HG03558 (cell line): ENCODE results near the gene CHRND.

Source experiments
- ATAC-seq: cut with Tn5 transposase; IDR thresholded peaks from one replicate; pipeline ENCODE4 v1.9.1; 2021; ENCODE audit warnings: moderate number of reproducible peaks; ENCODE audit not compliant: unreplicated experiment; ENCODE audit errors: extremely low read depth

The CHRND gene

DNA sequence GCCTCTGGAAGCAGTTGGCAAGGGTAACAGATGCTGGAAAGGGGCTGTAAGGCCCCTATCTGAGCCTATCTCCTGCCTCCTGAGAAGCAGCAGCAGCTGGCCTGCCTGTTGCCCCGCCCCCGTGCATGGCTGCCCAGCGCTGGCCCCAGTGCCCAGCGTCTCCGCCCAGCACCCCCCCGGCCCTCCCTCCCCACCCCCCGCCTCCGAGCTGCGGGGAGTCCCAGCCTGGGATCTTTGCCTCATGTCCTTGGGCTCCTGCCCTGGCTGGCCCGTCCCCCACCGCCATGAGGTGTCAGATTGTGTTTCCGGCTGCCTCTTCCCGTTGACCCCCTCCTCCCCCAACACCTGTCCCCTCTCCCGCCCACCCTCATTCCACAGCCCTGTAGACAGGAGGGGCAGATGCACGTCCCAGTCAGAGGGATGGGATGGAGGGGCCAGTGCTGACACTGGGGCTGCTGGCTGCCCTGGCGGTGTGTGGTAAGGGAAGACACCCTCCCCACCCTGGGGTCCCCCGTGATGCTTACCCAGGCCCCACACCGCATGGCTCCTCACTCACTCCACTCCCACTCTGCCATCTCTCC is at the start of gene CHRND:
TSS of gene CHRND (plus strand) at position 370 of the 581 bp plus-strand sequence. CDS start at position 426, 56 bp downstream.
- ATAC-seq: no peak

DNA sequence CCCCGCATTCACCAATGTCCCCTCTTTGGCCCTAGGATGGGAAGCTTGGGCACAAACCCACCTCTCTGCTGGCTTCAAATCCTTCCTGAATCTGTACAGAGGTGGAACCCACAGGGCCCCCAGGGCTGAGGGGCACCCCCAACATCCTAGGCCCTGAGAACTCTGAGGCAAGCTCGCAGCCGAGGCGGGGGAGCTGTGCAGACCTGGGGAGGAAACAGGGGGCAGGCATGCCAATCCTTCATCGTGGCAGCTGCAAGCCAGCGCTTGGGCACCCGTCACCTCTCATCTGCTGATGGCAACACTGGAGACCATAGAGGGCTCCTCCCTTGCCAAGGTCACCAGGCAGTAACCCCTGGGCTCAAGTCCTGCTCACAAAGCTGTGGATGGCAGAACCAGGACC is 49.2 kb upstream of the CHRND start:
- no peak for ATAC-seq

- ATAC-seq: no peak
Measured at GRCh38 chr2:232477751-232478510, 48.0 kb upstream of the CHRND start.

DNA sequence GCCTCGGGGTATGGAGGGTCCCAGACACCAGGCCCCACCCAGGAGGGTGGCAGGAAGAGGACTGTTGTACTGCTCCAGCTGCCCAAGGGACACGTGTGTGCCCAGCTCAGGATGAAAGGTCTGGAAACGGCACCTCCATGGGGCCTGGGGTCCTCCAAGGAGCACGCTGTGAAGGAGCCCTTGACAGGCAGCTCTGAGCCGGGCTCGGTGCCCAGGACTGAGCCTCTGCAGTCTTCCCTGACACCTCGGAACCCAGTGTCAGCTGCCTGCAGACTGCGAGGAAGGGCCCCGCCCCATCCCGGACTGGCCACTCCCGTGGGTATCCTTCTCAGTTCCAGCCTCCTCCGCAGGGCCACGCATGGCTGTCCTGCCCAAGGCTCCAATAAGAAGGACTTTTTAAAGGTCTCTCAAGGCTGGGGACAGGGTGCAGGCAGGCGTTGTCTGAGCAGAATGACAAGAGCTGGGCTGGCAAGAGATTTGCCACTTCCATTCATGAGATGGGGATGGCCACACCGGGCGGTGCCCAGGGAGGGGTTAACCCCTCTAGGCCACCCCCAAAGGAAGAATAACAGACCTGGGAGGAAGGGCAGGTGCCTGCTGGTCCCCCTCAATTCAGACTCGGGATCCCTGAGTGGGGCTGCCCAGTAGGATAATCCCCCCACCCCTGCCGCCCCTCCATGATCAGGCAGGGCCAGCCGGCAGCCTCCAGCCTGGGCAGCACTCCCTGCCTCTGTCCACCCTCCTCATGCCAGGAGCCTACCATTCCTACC is 47.2 kb upstream of the CHRND start:
- no peak for ATAC-seq

GRCh38 chr2:232479341-232480200 is 46.4 kb upstream of the CHRND start:
- ATAC-seq: no peak

DNA sequence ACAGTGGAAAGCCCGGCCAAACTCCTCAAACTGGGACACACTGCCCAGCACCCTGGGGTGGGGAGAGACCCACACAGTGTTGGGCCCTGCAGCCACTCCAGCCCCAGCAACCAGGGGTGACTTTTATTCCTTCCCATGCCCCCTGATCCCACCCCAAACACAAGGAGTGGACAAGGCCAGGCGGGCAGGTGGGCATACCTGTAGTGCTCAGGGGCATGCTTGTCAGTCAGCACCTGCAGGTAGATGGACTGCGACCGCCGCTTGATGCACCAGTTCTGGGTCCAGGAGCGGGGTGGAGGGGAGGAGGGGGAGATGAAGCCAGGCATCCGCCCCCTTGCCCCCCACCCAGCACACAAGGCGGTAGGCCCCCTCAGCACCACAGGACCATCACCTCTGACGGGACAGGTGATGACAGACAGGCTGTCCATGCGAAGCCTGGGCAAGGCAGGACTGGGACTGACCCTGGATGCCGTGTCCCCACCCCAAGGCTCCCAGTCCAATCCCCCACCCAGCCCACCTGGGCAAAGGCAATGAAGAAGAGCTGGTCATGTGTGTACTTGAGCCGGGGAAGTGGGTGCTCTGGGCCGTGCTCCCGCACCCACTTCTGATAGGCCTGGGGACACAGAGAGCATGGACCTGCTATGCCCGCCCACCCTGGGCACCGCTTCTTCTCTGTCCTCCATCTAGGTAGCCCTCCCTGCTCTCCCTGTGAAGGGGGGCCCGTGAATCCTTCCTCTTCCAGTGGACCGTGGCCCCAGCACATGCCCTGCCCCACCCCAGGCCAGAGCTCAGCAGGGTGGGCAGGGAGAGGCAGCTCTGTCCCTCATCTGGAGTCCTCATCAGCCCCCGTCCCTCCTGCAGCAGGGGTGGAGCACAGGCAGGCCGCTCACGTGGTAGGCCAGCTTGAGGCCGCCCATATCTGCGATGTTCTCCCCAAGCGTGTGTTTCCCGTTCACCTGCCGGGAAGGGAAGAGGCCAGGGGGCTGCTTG is 45.5 kb upstream of the CHRND start:
- no peak for ATAC-seq

GRCh38 chr2:232481322-232482140 is 44.4 kb upstream of the CHRND start:
- no peak for ATAC-seq

GRCh38 chr2:232482301-232483238 is 43.4 kb upstream of the CHRND start:
- ATAC-seq: no peak

DNA sequence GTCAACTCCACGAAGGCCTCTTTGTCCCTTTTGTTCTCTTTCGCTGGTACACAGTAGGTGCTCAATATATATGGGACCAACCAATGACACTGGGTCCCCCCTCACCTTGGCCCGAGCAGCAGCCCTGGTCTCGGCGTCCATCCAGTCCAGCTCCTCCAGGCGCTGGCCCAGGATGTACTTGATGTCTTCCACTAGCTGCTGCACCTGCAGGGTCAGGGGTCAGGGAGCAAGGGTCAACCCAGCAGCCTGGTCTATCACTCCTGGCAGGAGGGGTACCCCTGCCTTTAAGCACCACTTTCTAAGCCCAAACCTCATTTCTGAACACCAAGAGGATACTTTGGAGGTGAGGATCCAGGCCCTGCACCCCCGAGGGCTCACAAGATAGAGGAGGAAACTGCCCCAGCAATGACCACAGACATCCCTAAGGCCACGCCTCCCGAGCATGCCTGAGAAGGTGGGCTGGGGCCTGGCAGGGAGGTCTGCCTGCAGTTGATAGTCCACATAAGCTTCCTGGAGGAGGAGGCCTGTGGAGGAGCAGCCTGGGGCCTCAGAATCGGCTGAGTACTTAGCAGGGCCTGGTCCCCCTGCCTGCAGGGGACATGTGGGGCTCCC is 42.5 kb upstream of the CHRND start:
- no peak for ATAC-seq

GRCh38 chr2:232483923-232484627 is 41.9 kb upstream of the CHRND start:
- no peak for ATAC-seq

- ATAC-seq: no peak
Measured at GRCh38 chr2:232484628-232485347, 41.2 kb upstream of the CHRND start.

DNA sequence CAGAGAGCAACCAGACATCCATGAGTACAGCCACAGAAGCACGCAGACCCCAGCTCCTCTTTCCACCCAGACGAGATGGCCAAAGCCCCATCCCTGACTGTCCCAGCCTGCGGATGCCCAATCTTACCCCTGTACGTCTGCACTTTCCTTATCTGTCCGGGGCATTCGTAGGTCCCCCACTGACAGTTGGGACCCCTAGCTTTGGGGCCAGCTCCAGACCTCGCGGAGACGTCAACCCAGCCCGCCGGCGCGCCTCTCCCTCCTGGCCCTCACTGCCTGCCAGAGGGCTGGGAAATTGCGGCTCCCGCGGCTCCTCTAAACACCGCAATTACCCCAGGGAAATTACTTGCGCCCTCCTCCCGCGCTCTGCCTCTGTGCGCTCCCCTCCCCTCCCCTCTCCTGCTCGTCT is 40.6 kb upstream of the CHRND start:
- no peak for ATAC-seq

DNA sequence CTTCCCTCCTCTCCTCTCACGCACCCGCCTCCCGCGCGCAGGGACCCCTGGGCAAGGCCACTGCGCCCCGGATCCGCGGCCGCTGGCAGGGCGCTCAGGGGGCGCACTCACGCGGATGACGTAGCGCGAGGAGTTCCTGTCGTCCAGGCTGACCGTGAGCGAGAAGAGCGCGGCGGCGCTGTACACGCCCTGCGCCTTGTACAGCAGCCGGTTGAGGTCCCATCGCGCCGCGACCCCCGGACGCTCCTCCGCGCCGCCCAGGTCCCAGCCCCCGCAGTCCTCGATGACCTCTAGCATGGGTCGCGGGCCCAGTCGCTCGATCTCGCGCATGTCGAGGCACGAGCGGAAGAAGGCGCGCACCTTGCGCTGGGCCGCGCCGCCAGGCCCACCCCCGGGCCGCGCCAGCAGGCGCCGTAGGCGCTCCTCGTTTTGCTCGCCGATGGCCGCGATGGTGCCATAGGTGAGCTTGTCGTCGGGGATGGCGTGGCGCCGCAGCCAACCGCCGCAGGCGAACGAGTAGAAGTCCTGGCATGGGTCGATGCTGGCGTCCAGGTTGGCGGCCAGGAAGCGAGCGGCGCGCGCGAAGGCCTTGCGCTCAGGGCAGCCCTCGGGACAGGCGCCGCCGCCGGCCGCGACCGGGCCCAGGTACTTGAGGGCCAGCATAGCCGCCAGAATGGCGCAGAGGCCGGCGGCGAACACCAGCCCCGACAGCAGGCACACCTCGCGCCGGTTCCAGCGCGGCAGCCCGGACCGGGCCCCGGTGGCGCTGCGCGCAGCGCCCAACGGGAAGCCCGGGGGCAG is 40.0 kb upstream of the CHRND start:
- ATAC-seq: no peak

DNA sequence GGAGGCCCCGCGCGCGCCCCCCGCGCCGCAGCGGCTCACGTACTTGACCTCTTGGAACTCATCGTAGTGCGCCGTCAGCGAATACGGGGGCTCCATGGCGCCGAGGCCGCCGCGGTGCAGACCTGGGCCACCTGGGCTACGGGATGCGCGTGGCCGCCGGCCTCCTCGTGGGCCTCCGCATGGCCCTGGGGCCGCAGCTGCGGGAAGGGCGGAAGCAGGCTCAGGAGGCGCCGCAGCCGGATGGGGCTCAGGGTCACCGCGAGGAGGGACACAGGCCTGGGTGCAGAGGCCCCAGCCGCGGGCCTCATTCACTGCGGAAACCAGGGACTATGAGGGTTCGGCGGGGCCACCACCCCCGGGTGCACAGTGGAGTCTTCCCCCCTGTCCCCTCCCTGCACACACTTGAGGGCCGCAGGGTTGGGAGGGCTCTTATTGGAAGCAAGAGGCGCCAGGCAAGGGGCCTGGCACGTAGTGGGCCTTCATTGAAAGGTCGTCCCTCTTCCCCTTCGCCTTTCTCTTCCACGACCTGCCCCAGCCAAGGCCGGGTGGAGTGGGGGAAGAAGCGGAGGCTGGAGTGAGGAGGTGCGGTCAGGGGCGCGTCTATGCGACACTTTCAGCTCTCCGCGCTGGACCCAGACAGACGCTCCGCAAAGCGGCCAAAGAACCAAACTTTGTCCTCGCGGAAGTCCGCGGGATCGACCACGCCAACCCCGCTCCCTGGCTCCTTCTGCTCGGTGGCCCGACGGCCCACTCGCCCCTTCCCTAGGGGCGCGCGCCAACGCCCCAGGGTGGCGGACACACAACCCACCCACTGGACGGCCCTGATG is 39.2 kb upstream of the CHRND start:
- ATAC-seq: no peak
